HG03280 (cell line): ENCODE measurements around the gene ZG16B.

Experiments
- ATAC-seq: cut with Tn5 transposase; IDR thresholded peaks from one replicate; pipeline ENCODE4 v1.9.1; 2021; ENCODE audit warnings: mild to moderate bottlenecking, moderate library complexity; ENCODE audit not compliant: unreplicated experiment

The ZG16B gene, protein sequence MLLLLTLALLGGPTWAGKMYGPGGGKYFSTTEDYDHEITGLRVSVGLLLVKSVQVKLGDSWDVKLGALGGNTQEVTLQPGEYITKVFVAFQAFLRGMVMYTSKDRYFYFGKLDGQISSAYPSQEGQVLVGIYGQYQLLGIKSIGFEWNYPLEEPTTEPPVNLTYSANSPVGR

DNA sequence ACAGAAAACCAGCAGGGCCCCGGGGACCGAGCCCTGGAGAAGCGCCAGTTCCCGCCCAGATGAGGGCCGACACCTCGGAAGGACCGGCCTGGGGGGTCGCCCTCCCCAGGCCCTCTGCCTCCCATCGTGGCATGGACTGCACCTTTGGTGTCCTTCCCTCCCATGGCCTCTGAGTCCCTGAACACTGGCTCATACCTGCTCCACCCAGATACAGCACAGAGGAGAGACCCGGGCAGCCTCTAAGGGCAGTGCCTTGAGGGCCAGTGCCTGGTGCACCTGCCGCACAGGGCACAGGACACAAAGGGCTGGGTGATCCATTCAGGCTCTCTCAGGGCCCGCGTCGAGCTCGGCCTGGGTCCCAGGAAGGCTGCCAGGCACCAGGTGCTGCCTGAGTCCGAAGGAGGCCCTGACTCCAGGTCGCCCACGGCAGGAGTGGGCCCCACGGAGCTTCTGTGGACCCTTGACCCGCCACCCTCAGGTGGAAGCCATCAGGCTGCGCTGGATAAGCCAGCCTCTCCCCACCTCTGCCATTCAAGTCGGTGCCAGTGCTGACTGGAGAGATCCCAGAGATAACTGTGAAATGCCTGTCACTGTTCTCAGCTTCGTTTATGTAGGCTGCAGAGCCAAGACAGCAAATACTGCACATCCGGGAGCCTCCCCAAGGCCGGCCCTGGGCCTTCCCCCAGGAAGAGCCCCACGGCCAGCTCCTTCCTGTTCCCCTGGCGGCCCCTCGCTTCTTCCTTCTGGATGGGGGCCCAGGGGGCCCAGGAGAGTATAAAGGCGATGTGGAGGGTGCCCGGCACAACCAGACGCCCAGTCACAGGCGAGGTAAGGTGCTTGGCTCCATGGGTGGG is at the start of gene ZG16B:
TSS of gene ZG16B (plus strand) at position 803 of the 854 bp plus-strand sequence. CDS start 139 bp downstream, outside the sequence.
- ATAC-seq = no peak

DNA sequence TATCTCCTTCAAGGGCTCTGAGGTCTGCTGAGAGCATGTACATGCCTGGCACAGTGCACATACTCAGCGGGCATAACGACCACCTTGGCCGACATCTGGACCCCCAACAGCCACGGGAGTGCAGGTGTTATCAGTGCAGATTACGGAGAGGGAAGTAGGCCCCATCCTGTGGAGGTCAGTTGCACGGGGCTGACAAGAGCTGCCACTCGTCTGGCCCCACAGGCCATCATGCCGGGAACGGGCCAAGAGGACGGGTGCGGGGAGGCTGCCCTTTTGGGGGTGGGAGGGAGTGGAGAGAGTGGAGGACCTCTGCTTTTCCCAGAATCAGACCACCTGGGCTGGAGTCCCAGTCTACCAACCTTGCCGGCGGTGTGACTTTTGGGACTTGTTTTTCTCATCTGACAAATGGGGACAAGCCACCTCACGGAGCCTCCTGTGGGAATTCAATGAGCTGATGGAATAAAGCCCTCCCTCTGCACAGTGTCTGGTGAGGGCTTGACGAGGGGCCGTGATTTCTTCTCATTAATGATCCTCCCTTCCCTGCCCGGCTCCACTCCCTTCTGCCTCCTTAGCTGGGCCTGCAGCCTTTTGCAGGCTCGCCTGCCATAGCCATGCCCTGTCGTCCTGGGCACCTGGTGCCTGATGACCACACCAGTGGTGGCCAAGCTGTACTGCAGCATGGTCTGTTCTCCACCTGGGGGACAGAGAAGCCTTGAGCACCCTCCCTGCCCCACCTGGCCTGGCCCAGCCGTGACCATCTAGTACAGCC is 47.3 kb upstream of the ZG16B start:
- ATAC-seq = no peak

DNA sequence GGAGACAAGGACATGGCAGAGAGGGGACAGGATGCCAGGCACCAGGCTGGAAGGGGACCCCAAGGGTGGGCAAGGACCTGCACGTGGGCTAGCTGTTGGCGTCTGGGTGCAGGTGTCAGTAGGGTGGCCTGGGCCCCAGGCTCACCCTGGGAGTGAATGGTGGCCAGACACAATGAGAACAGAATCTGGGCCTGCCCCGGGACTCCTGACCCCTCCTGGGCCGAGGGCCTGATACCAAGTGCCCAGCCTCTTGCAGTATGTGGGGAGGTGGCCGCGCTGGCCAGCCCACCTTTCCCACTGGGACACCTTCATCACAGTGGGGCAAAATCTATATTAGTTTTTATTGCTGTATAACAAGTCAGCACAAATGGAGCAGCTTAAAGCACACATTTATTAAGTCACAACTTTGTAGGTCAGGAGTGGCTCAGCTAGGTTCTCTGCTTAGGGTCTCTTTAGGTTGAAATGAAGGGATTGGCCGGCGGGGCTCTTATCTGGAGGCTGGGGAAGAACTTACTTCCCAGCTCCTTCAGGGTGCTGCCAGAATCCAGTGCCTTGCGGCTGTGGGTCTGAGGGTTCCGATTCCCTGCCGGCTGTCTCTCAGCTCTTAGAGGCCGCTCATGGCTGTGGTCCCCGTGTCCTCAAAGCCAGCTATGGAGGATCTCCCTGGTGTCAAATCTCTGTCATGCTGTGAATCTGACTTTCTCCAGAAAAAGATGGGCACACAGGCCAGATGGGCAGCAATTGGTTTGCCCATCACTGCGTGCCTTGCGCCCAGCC is 46.3 kb upstream of the ZG16B start:
- no peak for ATAC-seq

DNA sequence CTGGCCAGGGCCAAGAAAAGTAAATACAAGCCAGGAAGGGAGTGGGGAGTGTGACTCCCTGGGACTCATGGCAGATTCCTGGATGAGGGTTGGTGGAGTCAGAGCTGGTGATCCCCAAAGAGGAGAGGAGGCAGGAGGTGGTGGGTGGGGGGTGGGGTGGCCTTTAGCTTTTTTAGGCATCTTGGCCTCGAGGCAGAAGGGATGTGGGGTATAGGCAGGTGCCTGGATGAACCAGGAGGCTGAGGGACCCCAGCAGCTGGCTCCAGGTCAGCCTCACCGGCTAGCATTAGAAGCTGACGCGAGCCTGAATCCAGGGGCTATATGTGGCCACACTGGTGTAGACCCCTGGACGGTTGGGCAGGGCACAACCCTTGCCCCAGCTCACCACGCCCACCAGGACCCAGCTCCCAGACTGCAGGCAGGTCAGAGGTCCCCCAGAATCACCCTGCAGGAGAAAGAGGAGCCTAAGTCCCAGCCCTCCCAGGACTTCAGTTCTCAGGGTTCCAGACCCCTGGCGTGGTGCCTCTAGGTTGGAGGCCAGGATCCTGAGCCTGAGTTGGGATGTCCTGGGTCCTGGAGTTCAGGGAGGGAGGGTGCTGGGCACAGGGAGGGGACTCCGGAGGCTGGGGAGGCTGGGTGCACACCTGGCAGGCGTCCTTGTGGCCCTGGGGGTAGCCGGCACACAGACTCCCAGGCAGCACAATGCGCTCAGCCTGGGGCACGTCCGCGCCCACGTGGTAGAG is 45.6 kb upstream of the ZG16B start:
- ATAC-seq = no peak

DNA sequence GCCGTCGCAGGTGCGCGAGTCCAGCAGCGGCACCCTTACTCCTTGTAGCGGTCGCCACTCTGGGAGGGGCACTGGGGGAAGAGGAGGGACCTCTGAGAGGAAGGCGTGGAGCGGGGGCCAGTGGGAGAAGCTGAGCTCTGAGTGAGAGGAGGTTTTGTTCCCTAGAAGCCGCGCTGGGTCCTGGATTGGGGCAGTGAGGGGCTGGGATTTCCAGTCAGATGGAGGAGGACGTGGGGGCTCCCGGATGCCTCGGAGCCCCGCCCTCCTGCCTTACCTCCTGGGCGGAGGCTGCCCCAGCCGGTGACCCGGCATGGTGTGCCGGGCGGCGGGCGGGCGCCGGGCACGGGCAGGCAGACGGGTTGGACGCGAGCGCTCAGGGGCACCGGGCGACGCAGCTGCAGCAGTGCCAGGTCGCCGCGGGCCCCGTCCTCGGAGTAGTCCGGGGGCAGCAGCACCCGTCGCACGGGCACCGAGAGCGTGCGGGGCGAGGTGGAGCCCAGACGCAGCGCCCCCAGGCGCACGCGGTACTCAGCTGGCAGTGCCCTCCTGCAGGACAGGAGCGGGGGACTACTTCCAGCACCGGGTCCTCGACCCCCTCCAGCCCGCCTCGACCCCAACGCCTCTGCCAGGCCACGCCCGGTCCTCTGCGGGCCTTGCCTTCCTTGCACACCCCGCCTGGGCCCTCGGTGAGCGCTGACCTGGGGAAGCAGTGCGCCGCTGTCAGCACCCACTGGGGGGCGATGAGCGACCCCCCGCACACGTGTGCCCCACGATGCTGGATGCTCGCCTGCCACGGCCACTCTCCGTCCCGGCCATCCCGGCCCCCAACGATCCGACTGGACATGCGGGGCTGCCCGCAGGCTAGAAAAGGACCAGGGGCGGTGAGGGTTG is 44.8 kb upstream of the ZG16B start:
- no peak for ATAC-seq

DNA sequence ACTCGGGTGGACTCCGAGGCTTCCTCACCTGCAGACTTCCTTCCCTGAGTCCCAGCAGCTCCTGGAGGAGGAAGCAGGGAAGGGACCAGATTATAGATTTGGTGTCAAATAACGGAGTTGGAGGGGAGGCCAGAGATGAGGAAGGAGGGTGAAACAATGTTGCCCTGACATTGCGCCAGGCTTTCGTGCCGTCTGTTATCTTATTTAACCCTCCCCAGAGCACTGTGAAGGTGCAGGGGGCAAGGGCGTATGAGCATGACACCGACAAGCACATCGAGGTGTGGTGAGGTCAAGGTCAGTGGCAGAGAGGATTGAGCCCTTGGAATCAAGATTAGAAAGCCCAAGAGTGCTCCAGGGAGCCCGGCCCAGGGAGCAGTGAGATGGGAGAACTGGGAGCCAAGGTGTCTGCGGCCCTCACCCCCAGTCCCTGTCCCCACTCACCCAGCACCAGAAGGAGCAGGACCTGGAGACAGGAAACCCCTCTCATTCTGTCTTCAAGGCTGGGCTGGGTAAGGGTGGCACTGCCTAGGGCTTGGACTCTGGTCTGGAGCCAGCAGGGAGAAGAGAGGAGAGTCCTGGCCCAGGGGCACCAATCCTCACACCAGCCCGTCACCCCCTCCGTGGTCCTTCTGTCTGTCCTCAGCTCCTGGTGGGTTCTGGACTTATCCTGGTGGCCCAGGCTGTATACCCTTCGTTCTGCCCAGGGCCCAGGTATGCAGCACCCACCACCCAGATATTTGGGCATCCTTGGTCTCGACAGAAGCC is 43.9 kb upstream of the ZG16B start:
- ATAC-seq = no peak

DNA sequence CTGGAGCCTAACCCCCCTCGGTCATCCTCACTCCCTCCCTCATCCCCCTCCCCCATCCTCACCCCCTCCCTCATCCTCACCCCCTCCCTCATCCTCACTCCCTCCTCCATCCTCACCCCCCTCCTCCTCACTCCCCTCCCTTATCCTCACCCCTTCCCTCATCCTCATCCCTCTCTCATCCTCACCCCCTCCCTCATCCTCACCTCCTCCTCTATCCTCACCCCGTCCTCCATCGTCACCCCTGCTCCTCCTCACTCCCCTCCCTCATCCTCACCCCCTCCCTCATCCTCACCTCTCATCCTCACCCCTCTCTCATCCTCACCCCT is 43.3 kb upstream of the ZG16B start:
- no peak for ATAC-seq

DNA sequence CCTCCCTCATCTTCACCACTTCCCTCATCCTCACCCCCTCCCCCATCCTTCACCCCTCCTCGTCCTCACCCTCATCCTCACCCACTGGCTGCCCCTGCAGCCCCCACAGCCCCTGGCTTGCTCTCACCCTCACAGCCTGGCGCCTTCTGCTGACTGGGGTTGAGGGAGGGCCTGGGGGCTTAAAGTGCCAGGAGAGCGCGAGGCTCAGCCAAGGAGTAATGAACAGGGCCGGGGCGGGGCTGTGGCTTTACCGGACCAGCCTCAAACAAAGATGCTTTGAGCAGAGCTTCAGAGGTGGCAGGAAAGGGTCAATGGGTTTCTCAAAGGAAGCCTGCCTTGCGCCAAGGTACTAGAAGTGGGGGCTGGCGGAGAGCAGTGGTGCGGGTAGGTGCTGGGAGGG is 42.7 kb upstream of the ZG16B start, which contains the start of gene PRSS33:
TSS of gene PRSS33 (minus strand) at position 155 of the 400 bp plus-strand sequence. CDS start 1,013 bp downstream, outside the sequence.
- ATAC-seq = no peak

DNA sequence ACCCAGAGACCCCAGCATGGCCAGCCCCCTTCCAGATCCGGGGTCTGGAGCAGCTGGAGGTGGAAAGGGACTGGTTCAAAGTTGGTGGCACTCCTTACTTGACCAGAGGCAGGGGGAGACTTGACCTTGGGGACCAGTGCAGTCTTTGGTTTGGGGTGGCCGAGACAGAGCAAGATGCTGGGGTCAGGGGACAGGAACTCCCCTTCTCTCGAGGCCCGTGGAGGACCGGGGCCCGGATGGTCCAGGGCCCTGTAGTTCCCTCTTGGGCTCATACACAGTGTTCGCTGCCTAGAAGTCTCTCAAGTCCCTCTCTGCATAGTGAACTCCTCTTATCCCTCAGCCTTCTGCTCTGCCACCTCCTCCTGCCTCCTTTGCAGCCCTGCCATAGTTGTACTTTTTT is 42.1 kb upstream of the ZG16B start:
- ATAC-seq = no peak

DNA sequence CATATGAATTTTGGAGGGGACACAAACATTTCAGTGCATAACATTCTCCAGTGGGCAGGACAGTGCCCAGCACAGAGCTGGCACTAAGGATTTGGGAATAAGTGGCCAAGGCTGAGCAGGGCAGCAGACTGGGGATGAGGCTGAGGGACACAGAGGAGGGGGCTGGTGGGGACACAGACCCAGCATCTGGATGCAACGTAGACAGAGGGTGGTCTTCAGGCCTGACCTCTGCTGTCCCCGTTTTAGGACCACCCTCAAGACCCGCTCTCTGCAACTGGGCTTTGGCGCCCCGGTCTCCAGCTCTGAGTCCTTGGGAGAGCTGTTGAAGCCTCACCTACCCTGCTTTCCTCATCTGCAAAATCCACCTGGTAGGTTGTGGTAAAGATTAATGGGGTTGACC is 39.5 kb upstream of the ZG16B start:
- no peak for ATAC-seq

DNA sequence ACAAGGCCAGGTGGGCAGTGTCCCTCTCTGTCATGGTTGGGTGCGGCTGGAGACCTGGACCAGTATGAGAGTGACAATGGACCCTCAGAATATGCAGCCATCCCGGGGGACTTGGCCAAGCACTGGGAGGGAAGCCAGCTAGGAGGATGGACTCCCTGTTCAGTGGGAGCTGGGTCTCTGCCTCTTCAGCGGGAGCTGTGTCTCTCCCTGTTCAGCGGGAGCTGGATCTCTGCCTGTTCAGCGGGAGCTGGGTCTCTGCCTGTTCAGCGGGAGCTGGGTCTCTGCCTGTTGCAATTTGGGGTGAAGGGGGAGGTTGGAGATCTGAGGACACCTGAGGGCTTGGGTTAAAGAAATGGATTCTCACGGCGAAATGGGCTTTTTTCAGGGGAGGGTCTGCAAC is 38.9 kb upstream of the ZG16B start:
- ATAC-seq = no peak

DNA sequence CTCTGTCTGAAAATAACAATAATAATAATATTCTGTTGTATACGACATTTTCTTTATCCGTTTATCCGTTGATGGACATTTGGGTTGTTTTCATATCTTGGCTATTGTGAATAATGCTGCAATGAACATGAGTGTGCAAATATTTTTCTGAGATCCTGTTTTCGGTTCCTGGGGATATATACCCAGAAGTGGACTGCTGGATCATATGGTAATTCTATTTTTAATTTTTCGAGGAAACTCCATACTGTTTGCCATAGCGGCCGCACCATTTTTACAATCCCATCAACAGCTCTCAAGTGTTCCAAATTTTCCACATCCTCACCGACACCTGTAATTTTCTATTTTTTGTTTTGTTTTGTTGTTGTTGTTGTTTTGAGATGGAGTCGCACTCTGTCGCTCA is 37.2 kb upstream of the ZG16B start:
- no peak for ATAC-seq

DNA sequence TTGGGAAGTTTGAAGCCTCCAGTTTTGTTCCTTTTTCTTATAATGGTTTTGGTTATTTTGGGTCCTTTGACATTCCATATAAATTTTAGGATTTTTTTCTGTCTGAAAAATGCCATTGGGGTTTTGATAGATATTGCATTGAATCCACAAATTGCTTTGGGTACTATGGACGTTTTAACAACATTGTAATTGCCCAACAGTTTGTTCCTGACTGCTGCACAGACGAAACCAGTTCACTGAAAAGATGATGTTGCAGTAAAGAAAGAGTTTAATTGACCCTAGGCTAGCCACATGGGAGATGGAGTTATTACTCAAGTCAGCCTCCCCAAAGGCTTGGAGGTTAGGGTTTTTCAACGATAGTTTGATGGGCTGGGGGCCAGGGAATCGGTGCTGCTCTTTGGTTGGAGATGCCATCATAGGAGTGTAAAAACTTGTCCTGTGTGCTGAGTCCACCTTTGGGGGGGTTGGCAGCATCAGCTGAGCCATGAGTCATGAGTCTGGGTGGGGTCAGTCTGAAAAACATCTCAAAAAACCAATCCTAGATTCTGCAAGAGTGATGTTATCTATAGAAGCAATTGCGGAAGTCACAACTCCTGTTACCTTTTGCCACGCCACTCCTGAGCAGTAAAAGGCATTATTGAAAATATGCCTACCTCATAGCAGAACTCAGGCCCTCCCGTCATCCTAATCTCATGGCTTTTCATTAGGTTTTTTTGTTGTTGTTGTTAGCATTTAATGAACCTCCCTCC is 34.5 kb upstream of the ZG16B start:
- no peak for ATAC-seq

DNA sequence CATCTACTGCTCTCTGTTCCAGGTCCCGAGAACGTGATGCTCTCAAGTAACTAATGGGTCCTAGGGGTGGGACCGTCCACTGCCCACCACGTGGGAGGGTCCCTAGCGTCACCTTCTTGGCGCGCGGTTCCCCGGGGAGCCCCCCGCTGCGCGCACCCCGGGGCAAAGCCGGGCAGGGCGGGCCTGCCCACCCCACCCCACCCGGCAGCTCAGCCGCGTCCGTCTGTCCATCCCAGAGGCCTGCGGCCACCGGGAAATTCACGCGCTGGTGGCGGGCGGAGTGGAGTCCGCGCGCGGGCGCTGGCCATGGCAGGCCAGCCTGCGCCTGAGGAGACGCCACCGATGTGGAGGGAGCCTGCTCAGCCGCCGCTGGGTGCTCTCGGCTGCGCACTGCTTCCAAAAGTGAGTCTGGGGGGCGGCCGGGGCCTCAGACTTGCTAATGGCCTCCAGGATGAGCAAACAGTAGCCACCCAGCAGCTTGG is 31.3 kb upstream of the ZG16B start:
- no peak for ATAC-seq

DNA sequence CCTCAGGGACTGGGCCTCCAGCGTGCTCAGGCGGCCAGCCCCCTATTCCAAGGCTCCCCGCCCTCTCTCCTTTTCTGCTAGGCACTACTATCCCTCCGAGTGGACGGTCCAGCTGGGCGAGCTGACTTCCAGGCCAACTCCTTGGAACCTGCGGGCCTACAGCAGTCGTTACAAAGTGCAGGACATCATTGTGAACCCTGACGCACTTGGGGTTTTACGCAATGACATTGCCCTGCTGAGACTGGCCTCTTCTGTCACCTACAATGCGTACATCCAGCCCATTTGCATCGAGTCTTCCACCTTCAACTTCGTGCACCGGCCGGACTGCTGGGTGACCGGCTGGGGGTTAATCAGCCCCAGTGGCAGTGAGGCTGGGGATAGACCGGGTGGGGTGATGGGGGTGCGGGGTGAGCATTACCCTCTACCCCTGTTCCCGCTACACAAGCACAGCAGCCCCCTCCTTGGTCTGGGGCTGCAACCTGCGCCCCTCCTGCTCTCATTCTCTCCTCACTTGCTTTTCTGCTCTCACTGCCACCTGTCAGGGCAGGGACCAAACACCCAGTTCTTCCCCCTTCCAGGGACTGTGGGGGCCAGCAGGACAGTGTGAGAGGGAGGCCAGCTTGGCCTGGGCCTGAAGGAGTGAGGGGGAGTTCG is 30.8 kb upstream of the ZG16B start:
- ATAC-seq = no peak

DNA sequence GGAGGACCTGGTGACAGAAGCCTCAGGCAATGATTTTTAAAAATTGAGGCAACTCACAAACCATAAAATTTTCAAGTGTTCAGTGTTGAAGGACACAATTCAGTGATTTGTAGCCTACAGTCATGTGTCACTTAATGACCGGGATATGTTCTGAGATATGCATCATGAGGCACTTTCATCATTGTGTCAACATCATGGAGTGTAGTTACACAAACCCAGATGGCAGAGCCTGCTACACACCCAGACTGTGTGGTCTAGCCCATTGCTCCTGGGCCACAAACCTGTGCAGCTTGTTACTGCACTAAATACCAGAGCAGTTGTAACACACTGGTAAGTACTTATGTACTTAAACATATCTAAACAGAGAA is 30.3 kb upstream of the ZG16B start:
- no peak for ATAC-seq

DNA sequence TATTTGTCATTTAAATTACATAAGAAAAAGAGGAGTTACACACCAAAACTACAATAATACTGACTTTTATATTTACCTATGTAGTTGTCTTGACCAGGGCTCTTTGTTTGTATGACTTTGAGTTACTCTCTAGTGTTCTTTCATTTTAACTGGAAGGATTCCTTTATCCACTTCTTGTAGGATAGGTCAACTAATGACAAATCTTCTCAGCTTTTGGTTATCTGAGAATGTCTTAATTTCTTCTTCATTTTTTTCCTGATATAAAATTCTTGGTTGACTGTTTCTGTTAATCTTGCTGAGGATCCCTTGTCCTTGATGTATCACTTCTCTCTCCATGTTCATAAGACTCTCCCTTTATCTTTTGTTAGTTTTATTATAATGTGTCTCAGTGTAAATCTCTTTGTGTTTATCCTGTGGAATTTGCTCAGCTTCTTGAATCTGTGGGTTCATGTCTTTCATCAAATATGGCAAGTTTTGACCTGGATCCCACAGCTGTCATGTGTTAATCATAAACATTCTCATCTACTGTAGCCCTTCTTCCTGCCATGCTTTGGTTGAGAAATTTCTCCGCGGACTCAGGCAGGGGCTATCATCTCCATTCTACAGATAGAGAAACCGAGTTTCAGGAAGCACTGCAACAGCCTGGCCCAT is 26.4 kb upstream of the ZG16B start:
- no peak for ATAC-seq
